ENCODE measurements around the gene PTPN3.

Gene PTPN3

GRCh38 chr9:109428854-109429253, 69.3 kb downstream of the PTPN3 start:
- in situ Hi-C loops (cut with MboI; ENCODE audit: low sequenced_read_pairs) = no loop called here

DNA sequence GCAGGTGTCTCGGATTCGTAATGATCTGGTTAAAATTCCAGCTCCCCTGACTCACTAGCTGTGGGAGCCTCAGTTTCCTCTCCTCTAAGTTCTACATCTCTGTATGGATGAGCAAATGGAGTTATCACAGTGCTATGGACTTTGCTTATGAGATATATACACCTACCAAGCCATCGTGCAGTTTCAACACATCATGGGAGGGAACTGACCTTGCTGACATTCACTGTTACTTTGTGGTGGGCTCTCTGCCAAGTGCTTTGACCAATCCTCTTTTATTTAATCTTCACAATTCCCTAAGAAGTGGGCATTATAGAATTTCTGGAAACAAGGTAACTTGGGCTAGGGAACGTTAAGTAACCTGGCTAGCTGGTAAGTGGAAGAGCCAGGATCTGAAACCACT, 70.2 kb downstream of the PTPN3 start:
- in situ Hi-C loops (cut with MboI; ENCODE audit: low sequenced_read_pairs) = no loop called here

DNA sequence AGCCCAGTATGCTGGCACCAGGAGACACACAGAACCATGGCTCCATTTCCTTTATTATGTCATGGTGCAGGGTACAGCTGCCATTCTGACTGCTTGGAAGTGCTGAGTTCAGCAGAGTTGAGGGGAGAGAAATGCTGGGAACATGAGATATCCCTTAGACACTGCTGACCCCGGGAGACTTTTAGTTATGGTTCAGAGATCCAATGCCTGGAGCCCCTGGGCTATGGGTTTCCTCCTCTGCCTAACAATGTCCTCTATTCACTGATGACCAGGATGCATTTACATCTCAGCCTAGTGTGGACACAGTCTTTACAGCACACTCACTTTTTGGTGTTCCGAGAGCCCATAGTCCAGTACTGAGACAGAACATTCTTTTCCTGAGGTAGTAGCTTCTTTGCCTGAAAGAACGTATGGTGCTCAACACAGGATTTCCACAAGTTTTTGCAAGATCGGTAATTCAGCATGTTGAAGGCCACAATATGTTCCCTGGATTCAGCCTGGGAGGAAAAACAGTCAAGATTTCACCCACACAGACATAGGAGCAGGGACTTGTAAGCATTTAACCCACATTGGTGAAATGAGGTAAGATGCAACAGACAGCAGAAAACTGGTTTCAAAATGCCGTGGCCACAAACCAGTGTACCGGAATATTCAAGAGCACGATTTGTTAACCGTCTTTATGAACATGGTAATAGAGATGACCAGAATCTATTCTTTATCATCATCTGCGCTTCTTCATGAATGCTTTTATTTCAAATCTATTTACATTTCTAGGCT, 71.3 kb downstream of the PTPN3 start:
- in situ Hi-C loops (cut with MboI; ENCODE audit: low sequenced_read_pairs) = no loop called here

DNA sequence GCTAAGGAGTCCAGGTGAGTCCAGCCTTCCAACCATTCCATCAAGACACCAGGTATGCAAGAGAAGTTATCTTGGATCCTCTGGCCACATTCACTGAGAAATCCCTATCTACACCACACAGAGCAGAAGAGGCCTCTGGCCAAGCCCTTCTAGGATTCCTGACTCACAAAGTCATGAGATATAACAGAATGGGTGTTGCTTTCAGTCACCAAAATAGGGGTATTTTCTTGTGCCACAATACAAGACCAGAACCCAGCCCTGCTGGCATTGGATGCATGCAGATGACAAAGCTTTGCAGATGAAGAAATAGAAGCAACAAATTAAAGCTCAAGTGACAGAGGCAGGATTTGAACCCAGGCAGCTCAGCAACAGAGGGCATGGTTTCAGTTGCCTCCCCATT, 73.5 kb downstream of the PTPN3 start:
- in situ Hi-C loops (cut with MboI; ENCODE audit: low sequenced_read_pairs) = no loop called here

- in situ Hi-C loops (cut with MboI; ENCODE audit: low sequenced_read_pairs) = no loop called here
These were observed 74.2 kb downstream of the PTPN3 start for GRCh38 chr9:109423877-109424276.

DNA sequence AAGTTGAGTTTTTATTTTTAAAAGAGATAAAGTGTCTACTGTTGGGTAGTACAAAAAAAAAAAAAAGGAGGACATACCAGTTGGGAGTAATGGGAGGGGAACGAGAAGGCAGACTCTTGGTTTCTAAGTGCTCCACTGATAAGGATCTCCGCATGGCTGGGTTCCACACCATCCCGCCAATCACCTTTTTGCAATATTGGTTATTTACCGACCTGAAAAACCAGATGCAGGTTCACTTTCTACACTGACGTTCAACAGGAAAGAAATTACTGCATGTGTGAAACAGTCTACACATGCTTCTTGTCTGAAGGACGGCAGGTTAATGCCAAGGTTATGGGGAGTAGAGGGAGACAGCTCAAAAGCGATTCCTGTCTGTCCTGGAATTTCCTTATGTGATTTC, 75.5 kb downstream of the PTPN3 start:
- in situ Hi-C loops (cut with MboI; ENCODE audit: low sequenced_read_pairs) = no loop called here

- in situ Hi-C loops (cut with MboI; ENCODE audit: low sequenced_read_pairs) = no loop called here
These were observed 76.8 kb downstream of the PTPN3 start for GRCh38 chr9:109421026-109421970.

DNA sequence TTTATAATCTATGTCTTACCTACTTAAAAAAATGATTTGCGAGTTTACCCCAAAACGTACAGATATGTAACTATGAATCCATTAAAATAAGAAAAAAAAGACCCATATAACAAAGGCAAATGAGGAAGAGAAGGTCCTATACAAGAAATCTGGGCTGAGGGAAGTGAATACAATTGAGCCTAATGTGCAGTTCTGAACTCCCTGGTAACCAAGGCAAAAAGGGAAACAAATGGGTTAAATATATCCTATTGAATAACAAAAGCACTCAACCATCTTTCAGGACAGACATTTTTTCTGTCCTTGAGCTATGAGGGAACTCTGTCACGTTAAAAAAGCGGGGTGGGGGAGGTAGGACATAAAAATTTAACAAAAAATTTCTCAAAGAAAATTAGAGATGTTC, 78.6 kb downstream of the PTPN3 start:
- in situ Hi-C loops (cut with MboI; ENCODE audit: low sequenced_read_pairs) = no loop called here

- in situ Hi-C loops (cut with MboI; ENCODE audit: low sequenced_read_pairs) = no loop called here
These were observed 79.3 kb downstream of the PTPN3 start for GRCh38 chr9:109418827-109419226.

DNA sequence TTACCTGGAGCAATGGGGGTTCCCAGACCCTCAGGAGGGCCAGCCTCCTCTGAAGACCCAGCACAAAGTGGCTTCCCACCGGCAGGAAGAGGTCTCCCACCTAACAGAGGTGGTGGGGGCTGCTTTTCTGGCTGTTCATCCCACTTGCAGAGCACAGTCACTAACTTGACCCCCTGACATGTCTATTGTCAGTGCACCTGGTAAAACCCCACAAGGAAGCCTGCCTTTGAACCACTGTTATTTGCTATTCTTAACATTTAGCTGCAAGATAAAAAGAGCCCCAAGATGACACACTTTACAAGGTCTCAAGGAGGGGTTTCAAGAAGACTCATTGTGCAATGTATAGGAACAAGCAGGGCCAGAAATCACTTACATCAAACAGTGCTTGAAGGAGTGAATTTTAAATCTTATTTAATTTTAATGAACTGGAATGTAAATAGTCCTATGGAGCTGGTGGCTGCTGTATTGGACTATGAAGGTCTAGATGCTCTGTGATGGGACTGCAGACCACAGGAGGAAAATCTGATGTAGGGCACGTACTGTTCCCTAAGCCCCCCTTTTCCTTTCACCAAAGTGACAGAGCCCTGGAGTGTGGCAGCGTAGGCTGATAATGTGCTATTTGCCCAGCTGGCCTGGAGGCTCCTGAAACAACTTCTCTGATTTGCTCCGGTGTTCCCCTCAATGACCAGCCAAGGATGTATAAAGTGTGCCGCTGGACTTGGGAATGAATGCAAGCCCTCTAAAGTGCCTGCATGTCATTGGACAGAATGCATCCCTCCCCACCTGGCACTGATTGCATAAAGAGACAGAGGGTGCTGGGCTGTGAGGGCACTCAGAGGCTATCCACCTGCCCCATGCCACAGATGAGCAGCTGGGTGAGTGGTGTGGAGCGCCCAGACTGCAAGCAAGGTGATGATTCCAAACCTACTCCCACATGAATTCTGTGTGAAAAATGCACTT, 80.2 kb downstream of the PTPN3 start:
- in situ Hi-C loops (cut with MboI; ENCODE audit: low sequenced_read_pairs) = no loop called here

- in situ Hi-C loops (cut with MboI; ENCODE audit: low sequenced_read_pairs) = no loop called here
These were observed 81.1 kb downstream of the PTPN3 start for GRCh38 chr9:109417054-109417453.

GRCh38 chr9:109416135-109416706, 81.9 kb downstream of the PTPN3 start:
- in situ Hi-C loops (cut with MboI; ENCODE audit: low sequenced_read_pairs) = no loop called here

DNA sequence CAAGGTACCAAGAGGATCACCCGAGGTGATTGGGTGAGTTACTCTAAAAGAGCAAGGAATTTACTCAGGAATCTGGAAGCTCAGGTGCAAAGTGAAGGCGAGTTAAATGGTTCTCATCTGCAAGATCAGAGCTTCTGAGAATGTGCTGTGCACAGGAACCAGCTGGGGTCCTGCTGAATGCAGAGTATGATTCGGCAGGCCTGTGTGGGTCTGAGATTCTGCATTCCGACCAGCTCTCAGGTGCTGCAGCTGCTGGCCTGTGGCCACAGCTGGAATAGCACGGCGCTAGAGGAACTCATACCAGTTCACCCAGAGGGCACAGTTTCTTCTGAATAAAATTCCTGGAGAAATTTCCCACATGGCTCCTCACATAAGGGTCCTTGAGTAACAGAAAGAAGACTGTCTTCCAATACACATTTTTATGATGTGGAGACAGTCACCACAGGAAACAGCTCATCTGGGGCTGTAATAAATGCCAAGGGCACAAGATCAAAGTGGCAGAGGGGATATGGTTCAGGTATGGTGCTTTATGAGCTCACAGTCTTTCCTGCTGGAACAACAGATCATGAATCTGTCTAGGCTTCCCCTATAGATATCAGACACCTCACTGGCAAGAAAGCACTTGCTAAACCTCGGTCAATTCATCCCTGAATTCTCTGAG, 83.9 kb downstream of the PTPN3 start:
- in situ Hi-C loops (cut with MboI; ENCODE audit: low sequenced_read_pairs) = no loop called here

- in situ Hi-C loops (cut with MboI; ENCODE audit: low sequenced_read_pairs) = no loop called here
These were observed 86.2 kb downstream of the PTPN3 start for GRCh38 chr9:109411798-109412352.

DNA sequence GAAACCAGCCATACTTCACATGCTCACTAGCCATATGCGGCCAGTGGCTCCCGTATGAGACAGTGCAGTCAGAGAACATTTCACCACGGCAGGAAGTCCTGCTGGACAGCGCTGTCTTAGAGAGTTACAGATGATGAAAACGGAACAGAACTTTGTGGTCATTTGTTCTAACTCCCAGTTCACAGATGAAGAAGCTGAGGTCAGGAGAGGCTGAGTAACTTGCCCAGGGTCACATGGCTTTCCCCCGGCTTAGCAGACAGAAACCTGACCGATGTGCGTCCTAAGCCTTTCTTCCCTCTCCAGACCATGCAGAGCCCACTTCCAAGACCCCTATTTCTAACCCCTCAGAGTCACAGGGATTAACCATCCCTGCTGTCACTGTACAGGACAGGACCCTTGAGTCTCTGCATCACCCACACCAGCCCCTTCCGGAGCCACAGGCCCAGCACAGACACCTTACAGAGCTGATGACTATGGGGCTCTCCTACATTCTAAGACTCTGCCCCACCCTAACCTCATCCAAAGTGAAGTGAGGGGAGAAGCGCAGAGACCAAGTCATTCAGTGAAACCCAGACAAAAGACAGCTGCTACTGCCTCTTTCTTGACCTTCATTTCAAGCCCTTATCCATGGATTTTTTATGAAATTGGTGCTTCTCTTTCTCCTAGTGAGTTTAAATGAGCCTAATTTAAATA, 86.9 kb downstream of the PTPN3 start:
- in situ Hi-C loops (cut with MboI; ENCODE audit: low sequenced_read_pairs) = no loop called here

DNA sequence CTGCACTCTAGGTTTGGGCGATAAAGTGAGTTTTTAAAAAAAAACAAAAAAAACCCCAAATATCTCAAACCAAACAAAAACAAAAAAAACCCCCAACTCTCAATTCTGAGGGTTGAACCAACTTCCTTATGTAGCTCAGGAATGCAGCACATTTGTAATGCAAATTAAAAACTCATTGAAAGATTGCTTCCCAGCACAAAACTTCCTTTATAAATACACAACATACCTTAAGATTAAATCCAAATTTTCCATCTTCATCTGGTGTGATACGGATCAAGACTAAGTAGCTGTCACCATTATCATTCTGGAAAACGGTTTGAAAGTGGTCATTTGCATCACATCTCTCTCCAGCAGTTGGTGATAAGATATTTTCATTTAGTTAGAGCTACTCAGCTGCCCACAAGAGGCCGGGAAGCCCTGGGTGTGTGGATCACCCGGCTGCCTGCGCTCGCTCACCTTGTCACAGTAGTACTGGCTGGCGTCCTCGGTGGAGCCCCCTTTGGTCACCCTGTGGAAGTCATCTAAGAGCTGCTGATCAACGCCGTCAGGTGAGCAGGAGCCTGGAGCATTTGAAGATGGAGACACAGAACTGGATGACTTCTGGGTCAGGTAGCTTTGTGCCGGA, 88.2 kb downstream of the PTPN3 start:
- in situ Hi-C loops (cut with MboI; ENCODE audit: low sequenced_read_pairs) = no loop called here

DNA sequence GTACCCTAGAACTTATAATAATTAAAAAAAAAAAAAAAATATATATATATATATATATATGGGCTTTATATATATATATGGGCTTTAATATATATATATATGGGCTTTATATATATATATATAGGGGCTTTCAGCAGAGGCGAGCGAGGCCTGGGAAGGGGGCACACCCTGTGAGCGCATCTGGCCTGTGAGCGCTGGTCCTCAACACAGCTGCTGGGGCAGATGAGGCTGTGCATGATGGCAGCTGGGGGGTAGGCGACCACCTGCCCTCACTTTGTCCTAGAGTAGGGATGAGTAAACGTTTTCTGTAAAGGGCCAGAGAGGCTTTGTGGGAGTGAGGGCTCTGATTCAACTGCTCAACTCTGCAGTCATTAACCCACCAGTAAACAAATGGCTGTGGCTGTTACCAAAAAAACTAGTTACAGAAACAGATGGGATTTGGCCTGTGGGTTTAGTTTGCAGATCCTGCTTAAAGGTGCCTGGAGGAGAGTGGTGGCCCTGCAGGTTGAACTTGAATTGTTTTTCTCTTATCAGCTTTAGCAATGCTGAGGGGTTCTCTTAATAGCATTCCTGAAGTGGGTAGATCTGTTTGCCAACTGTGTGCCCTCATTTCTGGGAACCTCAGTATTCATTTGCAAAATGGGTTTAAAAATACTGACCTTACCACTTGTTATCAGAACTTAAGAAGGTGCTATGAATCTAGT, 89.2 kb downstream of the PTPN3 start:
- in situ Hi-C loops (cut with MboI; ENCODE audit: low sequenced_read_pairs) = no loop called here

GRCh38 chr9:109403766-109404320, 94.3 kb downstream of the PTPN3 start:
- in situ Hi-C loops (cut with MboI; ENCODE audit: low sequenced_read_pairs) = no loop called here

All from HL-60/S4 treated with retinoic acid at 250 ng/mL for 4 days and 3 days (cell line).